Activated CD4-positive, alpha-beta T cell treated with anti-CD3 and anti-CD28 coated beads for 48 hours (primary cell): Measurements from ENCODE around the gene AARS2.

Source experiments
- DNase-seq: peaks from one replicate; pipeline ENCODE4 v3.0.0-alpha.2; 2020

Gene AARS2

DNA sequence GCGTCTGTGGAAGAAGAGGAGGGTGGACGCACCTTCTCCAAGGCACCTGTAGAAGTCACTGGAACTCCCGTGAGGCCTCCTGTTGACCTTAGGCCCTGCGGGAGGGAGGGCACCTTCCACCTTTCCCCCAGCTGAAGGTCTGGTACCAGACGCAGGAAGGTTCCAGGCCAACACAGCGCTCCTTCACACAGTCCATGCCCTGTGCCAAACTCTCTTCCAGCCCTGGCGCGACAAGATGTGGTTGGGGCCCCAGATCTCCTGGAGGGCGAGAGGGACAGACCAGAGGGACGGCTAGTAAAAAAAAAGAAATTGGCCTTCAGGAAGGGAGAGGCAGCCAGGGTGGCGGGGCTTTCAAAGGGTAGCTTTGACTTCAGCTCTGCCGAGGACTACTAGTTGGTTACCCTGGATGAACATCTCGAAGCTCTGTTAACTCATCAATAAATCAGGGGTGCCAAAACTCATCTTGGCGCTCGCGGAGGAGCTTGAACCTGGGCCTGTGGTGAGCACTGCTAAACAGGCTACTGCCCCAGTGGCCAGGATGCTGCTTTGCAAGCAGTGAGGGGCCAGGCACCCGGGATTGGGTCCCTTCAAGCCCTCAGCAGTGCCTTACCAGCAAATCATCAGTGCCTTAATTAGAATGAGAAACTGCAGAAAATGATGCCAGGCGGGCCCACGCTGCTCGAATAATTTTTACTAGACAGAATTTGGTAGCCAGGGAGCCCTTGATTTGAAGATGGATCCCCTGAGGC, 14.9 kb downstream of the AARS2 start:
- no peak for DNase-seq

- peak; percentile 66 for DNase-seq
Observed at GRCh38 chr6:44297063-44298038, 15.8 kb downstream of the AARS2 start.

DNA sequence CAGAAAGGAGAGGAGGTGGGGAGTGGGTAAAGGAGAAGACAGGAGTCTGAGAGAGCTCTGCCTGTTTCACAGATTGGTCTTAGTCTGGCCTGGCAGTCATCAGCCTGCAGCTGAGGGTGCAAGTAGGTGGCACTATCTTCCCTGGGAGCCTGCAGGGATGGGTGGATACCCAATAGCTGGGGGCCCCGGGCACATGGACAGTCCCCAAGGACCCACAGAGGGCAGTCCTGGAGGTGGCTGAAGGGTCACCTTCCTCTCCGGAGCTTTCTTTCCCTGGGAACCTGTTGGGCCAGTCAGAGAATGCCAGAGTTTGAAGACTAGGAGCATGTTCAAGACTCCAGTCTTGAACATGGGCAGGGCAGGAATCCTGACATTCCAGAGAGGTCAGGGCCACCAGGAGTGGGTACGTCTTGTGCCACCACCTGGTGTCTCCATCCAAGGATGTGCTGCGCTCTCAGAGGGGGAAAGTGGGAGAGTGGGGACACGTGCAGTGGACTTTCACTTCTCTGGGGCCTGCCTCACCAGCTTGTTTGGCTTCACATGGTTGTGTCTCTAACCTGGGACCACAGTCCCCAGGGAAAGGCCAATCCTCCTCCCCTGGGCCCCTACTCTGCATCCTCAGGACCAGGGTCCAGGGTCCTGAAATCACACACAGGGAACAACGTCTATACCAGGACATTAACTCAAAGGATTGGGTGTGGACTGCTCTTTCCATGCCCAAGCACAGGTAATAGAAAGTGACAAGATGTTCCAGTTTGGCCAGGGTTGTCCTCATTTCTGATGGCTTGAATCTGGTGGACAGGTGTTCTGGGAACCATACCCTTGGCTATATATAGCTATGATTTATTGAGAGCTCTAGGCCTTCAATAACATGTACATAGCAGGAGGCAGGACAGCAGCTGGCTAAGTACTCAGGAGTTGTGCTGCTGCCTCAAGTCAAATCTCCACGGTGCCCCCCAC, 18.0 kb downstream of the AARS2 start:
- no peak for DNase-seq

DNA sequence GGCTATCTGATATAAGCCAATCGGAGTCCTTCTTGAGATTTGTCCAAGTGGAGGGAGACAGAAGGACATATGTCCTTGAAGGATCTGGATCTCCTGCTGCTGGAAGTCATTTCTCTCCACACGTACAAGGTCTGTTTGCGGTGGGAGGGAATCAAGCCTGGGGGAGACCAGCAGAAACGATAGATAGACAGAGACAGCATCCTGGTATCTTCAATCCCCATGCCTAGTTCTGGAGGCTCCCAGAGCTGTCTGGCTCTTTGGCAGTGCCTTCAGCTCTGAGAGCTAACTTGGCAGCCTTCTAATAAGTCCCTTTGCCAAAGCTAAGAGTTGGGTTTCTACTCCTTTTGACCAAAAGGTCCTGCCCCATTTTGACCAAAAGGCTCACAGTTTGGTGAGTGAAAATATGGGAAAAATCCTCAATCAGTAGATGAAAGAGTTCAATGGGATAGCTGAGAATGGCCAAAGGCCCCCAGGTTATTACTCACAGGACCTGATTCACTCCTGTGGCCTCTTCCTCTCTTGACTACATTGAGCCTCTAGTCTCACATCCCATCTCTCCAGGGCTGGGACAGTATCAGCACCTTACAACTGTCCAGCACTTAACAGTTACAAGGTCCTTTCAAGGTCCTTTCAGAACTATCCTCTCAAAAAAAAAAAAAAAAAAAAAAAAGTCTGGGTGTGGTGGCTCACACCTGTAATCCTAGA, 20.3 kb downstream of the AARS2 start:
- DNase-seq = no peak

DNA sequence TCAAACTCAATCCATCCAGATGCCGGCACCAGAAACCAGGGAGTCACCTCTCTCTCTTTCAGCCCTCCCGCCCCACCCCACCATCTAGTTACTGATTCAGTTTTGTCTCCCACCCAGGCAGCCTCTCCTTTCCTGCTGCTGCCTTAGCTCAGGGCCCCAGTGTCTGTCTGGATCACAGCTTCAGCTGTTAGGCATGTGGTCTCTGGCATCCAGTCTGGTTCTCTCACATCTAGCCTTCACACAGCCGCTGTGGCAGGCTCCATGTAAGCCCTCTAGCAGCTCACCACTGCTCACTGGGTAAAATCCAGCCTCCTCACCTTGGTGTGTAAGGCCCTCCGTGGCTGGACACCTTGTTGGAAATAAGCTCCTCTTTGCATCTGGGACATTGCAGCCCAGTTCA, 21.3 kb downstream of the AARS2 start:
- DNase-seq = no peak

DNA sequence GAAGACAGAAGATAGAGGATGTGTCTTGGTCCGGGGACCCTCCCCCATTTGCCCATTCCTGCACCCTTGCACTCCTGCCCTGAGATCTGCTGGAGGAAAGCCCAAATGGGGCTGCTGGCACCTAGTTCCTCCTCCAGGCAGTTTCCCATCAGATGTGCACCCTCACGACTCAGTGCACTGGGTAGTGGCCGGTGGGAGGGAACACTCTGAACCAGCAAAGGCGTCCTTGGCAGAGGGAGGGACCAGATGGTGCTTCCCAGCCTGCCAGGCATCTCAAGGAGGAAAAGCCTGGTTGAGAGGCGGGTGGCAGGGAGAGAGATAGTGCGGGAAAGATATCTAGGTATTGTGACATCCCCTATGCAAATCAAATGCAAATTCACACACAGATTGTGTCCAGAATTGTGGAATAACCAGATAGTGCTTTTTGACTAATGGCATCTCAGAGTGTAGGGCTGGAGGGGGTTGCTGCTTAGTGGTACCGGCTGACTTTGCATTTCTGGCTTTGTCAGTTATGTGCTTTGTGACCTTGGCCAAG, 23.4 kb downstream of the AARS2 start:
- DNase-seq = no peak

DNA sequence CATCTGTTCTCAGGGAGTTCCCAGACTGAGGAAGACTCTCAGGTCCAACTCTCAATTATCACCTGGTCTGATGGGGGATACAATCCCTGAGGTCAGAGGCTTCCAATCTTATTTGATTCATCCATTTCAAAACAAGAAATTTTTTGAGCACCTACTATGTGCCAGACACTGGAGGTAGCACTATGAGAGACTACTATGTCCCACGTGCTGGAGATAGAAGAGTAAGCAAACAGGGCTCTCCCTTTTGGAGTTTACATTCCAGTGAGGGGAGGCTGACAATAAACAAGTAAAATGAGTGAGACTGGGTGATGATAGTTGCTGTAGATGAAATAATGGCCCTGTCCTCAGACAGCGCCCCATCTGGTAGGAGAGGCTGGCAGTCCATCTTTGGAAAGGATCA, 26.4 kb downstream of the AARS2 start:
- DNase-seq = no peak

GRCh38 chr6:44286285-44286565, 26.9 kb downstream of the AARS2 start:
- no peak for DNase-seq

DNA sequence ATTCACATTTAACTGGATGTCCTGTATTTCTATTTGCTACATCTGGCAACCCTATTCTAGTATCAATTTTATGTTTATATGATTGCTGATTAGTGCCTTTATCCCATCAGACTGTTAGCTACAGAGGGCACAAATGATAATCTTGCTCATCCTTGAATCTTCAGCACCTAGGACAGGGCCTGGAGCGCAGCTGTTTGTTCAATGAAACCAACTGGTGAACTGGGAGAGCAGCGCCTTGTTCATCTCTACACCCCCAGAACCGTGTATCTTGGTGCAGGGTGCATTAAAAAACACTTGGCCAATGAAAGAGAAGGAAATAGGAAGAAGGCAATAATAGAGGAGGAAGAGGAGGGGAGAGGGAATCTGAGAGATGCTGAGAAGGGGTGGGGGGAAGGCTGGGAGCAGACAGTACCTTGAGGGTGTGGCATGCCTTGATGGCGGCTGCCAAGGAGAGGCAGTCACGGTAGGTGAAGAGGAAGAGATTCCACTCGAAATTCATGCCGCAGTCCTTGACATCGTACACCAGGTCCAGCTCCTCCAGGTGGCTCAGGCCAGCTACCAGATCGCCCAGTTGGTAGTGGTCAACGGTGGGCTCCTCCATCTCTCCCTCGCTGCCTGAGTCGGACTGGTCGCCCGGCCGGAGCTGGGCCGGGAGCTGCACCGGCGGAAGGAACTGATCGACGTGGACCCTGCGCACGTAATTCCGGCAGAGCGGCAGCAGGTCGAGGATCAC, 27.4 kb downstream of the AARS2 start:
- DNase-seq = no peak

DNA sequence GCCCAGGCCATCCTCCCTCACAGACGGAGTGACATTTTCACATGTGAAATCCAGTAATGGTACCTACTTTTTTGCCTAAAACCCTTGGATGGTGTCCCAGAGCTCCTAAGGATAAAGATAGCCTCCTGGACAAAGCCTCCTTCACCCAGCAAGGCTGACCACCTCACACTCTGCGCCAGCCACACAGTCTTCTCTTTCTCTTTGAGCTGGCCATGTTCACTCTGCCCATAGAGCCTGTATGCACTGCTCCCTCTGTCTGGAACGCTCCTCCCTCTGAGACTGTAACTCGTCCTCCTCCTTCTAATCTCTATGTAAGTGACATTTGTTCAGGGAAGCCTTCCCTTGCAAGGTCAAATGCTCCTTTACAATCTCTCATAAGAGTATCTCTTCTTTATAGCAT, 28.3 kb downstream of the AARS2 start:
- no peak for DNase-seq

DNA sequence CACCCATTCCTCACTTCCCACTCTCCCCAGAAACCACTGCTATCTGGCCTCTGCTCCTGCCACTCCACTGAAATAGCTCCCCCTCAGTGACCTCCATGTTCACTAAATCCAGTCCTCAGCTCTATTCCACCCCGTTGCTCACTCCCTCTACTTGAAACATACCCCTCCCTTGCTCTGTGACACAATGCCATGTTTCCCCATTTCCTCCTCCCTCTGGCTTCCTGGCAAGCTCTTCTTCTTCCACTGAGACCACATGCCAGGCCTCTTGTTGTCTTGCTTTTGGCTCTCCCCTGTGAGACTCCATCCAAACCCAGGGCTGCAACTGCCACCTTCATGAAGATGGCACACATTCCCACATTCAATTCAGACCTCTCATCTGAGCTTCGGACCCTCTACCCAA, 29.0 kb downstream of the AARS2 start:
- no peak for DNase-seq

DNA sequence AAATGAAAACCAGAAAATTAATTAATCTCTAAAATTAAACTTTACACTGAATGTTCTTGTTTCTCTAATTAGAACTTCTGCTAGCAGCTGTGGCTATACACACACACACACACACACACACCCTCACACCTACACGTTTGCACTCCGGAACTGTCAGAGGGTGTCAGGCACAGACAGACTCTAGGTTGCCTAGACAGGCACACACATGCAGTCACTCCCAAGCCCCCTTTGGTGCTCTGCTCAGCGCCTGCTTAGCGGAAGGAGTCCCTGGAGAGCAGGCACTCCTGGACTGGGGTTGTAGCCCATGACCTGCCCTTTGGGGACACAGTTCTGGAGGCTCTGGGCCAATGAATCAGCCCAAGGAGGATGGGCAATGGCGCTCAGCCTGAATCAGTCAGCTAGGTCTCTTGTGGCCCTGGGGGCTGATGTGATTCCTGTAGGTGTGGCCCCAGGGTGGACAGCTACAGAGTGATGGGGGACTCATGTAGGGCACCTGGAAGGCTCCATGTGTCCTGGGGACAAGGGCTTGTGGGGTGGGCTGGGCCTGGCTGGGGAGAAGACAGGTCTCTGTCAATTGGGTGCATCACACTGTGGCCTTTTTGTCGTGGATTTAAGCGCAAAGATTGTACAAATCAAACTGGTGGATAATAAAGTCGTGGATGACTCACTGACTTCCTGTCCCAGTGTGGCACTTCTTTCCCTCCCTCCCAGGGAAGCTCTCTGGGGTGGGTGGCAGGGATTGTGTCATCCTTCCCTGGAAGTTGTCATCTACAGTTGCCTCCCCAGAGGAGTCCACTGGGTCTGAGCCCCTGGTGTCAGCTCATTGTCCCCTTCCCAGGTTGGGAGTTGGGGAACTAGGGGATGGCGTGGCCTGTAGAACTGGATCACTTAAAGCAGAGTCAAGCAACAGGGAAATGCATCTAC, 34.1 kb downstream of the AARS2 start:
- no peak for DNase-seq

- DNase-seq = no peak
Observed at GRCh38 chr6:44278315-44278714, 34.8 kb downstream of the AARS2 start.

- DNase-seq = no peak
Observed at GRCh38 chr6:44277763-44278162, 35.4 kb downstream of the AARS2 start.

- DNase-seq = no peak
Observed at GRCh38 chr6:44276667-44277640, 36.2 kb downstream of the AARS2 start.

DNA sequence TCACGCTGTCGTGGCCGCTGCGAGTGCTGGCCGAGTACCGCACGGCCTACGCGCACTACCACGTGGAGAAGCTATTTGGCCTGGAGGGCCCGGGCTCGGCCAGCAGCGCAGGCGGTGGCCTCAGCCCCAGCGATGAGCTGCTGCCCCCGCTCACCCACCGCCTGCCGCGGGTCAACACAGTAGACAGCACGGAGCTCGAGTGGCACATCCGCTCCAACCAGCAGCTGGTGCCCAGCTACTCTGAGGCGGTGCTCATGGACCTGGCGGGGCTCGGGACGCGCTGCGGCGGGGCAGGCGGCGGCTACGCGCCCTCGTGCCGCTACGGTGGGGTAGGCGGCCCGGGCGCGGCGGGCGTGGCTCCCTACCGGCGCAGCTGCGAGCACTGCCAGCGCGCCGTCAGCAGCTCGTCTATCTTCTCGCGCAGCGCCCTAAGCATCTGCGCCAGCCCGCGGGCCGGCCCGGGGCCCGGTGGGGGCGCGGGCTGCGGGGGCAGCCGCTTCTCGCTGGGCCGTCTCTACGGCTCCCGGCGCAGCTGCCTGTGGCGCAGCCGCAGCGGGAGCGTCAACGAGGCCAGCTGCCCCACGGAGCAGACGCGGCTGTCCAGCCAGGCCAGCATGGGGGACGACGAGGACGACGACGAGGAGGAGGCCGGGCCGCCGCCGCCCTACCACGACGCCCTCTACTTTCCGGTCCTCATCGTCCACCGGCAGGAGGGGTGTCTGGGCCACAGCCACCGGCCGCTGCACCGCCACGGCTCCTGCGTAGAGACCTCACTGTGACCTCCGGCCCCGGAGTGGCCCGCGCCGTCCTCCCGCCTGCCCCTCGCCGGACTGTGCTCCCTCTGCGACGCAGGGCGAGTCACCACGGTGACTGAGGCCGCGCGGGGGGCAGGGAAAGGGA, 37.1 kb downstream of the AARS2 start:
- DNase-seq = peak; percentile 45

GRCh38 chr6:44275271-44275748, 37.8 kb downstream of the AARS2 start:
- no peak for DNase-seq

GRCh38 chr6:44273617-44274016, 39.5 kb downstream of the AARS2 start:
- no peak for DNase-seq
